ENCODE data around the gene DNAJB2. TPM values are rescaled to one million over a fixed set of nuclear protein-coding genes. Genes with fewer than 3 reads are reported as not detected.
"Not testable (repeated sequence)": the region's sequence is repeated elsewhere in the genome, so short reads cannot be mapped to it uniquely, and the experiment has no call there.

DNAJB2 gene
- total RNA-seq, 1 donor = 57.5 TPM

DNA sequence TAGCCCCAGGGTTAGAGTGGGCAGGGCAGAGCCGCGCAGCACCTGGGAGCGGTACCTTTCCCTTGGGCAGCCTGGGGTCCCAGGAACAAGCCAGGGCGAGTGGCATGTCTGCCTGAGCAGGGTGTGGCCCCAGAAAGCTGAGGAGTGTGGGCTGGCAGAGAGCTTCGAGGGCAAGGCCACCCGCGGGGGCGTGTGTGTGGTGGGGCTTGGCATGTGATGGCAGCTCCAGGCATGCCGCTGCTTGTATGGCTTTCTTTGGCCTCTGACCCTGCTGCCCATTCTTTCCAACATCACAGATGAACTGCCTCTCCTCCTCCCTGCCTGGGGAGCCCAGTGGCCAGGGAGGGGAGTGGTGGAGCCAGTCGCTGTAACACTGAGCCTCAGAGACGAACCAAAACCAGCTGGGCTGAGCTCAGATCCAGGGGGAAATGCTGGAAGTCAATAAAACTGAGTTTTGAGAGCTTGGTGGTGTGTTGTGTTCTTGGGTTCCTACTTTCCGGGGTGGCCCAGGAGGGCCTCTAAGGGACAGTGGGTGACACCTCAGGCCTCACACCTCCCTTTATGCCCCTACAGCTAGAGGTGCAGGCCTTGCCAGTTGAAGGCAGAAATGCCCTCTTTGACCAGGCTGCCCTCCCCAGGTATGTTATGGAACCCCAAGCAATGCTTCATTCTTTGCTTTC is 7.4 kb downstream of the DNAJB2 start:
- Histone ChIP-seq H3K27me3 (ENCODE audit: insufficient read depth, low read length) (no peaks in the 10 kb centered on the region), H3K9me3 (ENCODE audit: low read depth, low read length) (no peaks in the 10 kb centered on the region), H3K4me3 (ENCODE audit: low read length) (no peak overlapping the region), H3K4me1 (ENCODE audit: insufficient read depth, low read length) (no peaks in the 10 kb centered on the region)

DNA sequence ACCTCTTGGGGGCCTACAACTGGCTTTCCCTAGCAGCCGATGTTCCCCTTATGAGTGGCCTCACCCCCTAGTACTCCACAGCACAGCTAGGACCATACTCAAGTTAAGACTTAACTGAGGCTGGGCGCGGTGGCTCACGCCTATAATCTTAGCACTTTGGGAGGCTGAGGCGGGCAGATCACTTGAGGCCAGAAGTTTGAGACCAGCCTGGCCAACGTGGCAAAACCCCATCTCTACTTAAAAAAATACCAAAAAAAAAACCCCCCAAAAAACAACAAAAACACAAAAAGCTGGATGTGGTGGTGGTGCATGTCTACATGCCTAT is 7.9 kb downstream of the DNAJB2 start:
- not testable (repeated sequence) for H3K27me3 ChIP-seq (ENCODE audit: insufficient read depth, low read length); H3K4me1 ChIP-seq (ENCODE audit: insufficient read depth, low read length); H3K9me3 ChIP-seq (ENCODE audit: low read depth, low read length); H3K4me3 ChIP-seq (ENCODE audit: low read length)

- Histone ChIP-seq H3K4me1 (ENCODE audit: insufficient read depth, low read length) (no peaks in the 10 kb centered on the region), H3K4me3 (ENCODE audit: low read length) (no peak overlapping the region), H3K27me3 (ENCODE audit: insufficient read depth, low read length) (no peaks in the 10 kb centered on the region), H3K9me3 (ENCODE audit: low read depth, low read length) (no peaks in the 10 kb centered on the region)
Observed at GRCh38 chr2:219287580-219288265, 8.6 kb downstream of the DNAJB2 start.

GRCh38 chr2:219289195-219289536 is 10.0 kb downstream of the DNAJB2 start:
- peaks cover 2% of the 10 kb centered on the region for H3K4me1 ChIP-seq (ENCODE audit: insufficient read depth, low read length)
- no peaks in the 10 kb centered on the region for H3K9me3 ChIP-seq (ENCODE audit: low read depth, low read length)
- no peak overlapping the region for H3K4me3 ChIP-seq (ENCODE audit: low read length)

DNA sequence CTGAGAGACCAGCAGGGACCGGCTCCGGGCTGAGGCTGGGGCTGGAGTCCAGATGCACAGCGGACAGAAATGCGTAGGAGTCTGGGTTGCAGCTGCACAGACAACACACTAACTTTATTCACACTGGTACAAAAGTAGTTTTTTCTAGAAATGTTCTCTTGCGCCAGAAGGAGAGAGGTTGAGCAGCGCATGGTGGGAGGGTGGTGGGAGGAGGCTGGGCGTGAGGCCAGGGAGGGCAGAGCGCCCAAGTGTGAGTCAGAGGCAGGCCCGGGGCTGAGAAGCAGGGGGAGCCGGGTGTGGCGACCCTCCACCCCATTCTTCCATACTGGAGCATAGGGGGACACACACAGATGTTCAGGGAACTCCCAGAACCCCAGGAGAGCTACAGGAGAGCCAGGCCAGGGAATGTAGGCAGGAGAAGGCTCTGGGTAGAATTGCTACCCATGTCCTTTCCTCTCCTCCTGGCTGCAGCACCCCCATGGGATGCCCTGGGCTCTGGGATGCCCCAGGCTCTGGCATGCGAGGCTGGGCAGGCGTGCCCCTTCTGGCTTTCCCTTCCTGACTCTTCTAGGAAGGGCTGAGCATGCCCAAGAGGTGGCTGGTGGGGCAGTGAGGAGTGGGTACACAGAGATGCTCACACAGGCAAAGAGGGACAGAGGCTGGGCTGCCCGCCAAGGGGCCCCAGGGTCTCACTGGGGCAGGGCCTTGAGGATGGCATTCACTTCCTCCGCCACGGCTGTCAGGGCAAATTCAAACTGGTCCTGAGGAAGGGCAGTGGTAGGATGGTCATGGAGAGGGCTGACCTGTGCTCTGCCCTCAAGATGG is 10.6 kb downstream of the DNAJB2 start:
- Histone ChIP-seq H3K27me3 (ENCODE audit: insufficient read depth, low read length) (no peaks in the 10 kb centered on the region), H3K4me1 (ENCODE audit: insufficient read depth, low read length) (peaks cover 7% of the 10 kb centered on the region), H3K9me3 (ENCODE audit: low read depth, low read length) (no peaks in the 10 kb centered on the region), H3K4me3 (ENCODE audit: low read length) (no peak overlapping the region)

More at GRCh38 chr2:219289195-219289536, 10.0 kb downstream of the DNAJB2 start:
- H3K27me3 ChIP-seq (ENCODE audit: insufficient read depth, low read length) = no peaks in the 10 kb centered on the region

- Histone ChIP-seq H3K4me3 (ENCODE audit: low read length) (no peak overlapping the region), H3K9me3 (ENCODE audit: low read depth, low read length) (no peaks in the 10 kb centered on the region), H3K27me3 (ENCODE audit: insufficient read depth, low read length) (no peaks in the 10 kb centered on the region), H3K4me1 (ENCODE audit: insufficient read depth, low read length) (peaks cover 12% of the 10 kb centered on the region)
Observed at GRCh38 chr2:219290381-219291171, 11.4 kb downstream of the DNAJB2 start.

GRCh38 chr2:219291394-219291793 is 12.2 kb downstream of the DNAJB2 start:
- Histone ChIP-seq H3K9me3 (ENCODE audit: low read depth, low read length) (no peaks in the 10 kb centered on the region), H3K4me3 (ENCODE audit: low read length) (no peak overlapping the region), H3K27me3 (ENCODE audit: insufficient read depth, low read length) (no peaks in the 10 kb centered on the region), H3K4me1 (ENCODE audit: insufficient read depth, low read length) (peaks cover 12% of the 10 kb centered on the region)

DNA sequence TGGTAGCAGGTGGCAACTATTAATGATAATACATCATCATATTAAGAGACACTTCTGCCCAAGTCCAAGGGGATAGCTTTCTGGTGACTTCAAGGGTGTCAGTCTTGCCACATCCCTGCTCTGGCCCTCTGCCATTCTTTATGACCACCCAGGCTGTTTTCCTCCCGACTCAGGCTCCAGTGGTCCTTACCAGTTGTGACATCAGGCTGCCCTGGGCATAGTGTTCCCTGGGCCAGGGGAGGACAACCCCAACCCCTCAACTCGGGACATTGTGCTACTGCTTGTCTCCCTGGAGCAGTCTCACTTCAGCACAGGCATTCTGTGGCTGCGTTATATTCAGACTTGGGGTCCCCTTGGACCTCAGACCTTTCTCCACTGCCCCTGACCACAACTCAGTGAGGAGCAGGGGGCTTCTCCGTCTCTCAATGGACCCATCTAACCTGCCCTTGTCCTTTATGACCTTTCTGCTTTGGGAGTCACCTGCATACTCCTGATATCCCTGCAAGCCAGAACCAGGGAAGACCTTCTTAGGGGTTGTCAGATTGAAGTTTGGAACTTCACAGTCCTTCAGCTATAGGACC is 12.8 kb downstream of the DNAJB2 start:
- Histone ChIP-seq H3K4me3 (ENCODE audit: low read length) (no peak overlapping the region), H3K27me3 (ENCODE audit: insufficient read depth, low read length) (no peaks in the 10 kb centered on the region), H3K9me3 (ENCODE audit: low read depth, low read length) (no peaks in the 10 kb centered on the region), H3K4me1 (ENCODE audit: insufficient read depth, low read length) (peaks cover 12% of the 10 kb centered on the region)

DNA sequence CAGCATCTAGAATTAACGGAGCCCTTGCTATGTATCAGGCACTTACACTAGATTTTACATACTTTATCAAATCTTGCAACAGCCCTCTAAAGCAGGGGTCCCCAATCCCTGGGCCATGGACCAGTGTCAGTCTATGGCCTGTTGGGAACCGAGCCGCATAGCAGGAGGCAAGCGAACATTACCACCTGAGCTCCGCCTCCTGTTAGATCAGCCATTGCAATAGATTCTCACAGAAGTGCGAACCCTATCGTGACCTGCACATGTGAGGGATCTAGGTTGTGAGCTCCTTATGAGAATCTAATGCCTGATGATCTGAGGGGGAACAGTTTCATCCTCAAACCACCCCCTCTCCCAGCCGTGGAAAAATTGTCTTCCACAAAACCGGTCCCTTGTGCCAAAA is 13.4 kb downstream of the DNAJB2 start:
- H3K4me3 ChIP-seq (ENCODE audit: low read length) = no peak overlapping the region
- H3K27me3 ChIP-seq (ENCODE audit: insufficient read depth, low read length) = no peaks in the 10 kb centered on the region
- H3K4me1 ChIP-seq (ENCODE audit: insufficient read depth, low read length) = peaks cover 12% of the 10 kb centered on the region
- no peaks in the 10 kb centered on the region for H3K9me3 ChIP-seq (ENCODE audit: low read depth, low read length)

- Histone ChIP-seq H3K4me1 (ENCODE audit: insufficient read depth, low read length) (peaks cover 12% of the 10 kb centered on the region), H3K4me3 (ENCODE audit: low read length) (no peak overlapping the region), H3K27me3 (ENCODE audit: insufficient read depth, low read length) (no peaks in the 10 kb centered on the region), H3K9me3 (ENCODE audit: low read depth, low read length) (no peaks in the 10 kb centered on the region)
Observed at GRCh38 chr2:219293736-219294231, 14.6 kb downstream of the DNAJB2 start.

DNA sequence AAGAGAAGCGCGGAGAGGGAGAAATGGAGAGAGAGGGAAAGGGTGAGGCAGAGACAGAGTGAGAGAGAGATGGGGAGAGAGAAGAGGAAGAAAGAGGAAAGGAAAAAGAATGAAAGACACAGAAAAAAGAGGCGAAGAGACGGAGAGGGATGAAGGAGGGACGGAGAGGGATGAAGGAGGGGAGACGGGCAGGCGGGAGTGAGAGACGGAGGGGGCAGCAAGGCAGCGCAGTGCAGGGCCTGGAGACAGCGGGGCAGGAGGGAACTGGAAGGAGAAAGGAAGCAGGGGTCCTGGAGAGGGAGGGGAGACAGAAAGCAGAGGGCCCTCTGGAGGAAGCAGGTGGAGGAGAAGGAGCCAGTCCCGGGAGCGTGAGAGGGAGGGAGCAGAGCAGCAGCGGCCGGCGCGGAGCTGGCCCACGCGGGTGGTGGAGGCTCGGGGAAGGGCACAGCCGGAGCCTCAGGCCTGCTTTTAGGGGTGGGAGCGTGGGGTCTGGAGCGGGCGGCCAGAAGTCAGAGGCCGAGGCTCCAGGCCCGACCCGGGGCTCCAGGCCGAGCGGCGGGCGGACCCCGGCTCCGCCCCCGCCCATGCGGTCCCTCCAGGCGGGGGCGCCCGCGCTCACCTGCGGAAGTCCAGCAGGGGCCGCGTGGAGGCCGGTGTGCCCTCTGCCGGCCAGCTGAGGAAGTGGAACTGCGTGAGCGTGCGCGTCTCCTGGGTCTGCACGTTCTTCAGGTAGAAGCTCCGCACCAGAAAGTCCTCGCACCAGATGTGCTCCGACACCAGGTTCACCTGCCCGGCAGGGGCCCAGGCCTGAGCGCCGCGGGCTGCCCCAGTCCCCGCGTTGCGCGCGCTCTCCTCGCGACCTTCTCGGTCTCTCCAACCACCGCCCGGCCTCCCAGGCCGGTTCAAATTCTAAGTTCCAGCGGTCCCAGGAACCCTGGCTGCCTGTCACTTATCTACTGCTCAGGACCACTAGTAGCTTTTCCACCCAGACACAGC is 15.5 kb downstream of the DNAJB2 start:
- H3K4me3 ChIP-seq (ENCODE audit: low read length) = peak overlapping the region; percentile 40
- no peaks in the 10 kb centered on the region for H3K9me3 ChIP-seq (ENCODE audit: low read depth, low read length)
- peaks cover 12% of the 10 kb centered on the region for H3K4me1 ChIP-seq (ENCODE audit: insufficient read depth, low read length)
- H3K27me3 ChIP-seq (ENCODE audit: insufficient read depth, low read length) = no peaks in the 10 kb centered on the region

GRCh38 chr2:219296142-219296541 is 17.0 kb downstream of the DNAJB2 start:
- peaks cover 12% of the 10 kb centered on the region for H3K4me1 ChIP-seq (ENCODE audit: insufficient read depth, low read length)
- H3K27me3 ChIP-seq (ENCODE audit: insufficient read depth, low read length) = peaks cover 4% of the 10 kb centered on the region
- H3K9me3 ChIP-seq (ENCODE audit: low read depth, low read length) = no peaks in the 10 kb centered on the region
- no peak overlapping the region for H3K4me3 ChIP-seq (ENCODE audit: low read length)

GRCh38 chr2:219296631-219297391 is 17.6 kb downstream of the DNAJB2 start:
- H3K9me3 ChIP-seq (ENCODE audit: low read depth, low read length) = no peaks in the 10 kb centered on the region
- H3K4me3 ChIP-seq (ENCODE audit: low read length) = no peak overlapping the region
- H3K4me1 ChIP-seq (ENCODE audit: insufficient read depth, low read length) = peaks cover 12% of the 10 kb centered on the region
- H3K27me3 ChIP-seq (ENCODE audit: insufficient read depth, low read length) = peaks cover 4% of the 10 kb centered on the region
